ENCODE measurements around the gene GSS. TPM values are rescaled to one million over a fixed set of nuclear protein-coding genes. Genes with fewer than 3 reads are reported as not detected.
A peak's percentile ranks its signal among the peaks of the same experiment; 100 is the strongest.

GSS gene
- total RNA-seq, 1 experiment from 2014 or later: 95.9 TPM

- Histone ChIP-seq H2AFZ (ENCODE audit: low read length) (no peak overlapping the region), H3K27ac (ENCODE audit: low read length) (no peak overlapping the region), H3K9me2 (replicated peaks; ENCODE audit: low read length) (no peaks in the 10 kb centered on the region), H3K27me3 (ENCODE audit: low read length) (no peaks in the 10 kb centered on the region), H3K9ac (ENCODE audit: low read length) (no peak overlapping the region), H4K20me1 (ENCODE audit: low read length) (no peaks in the 10 kb centered on the region), H3K9me3 (ENCODE audit: low read length) (no peaks in the 10 kb centered on the region), H3K79me2 (ENCODE audit: low read length) (no peaks in the 10 kb centered on the region), H3K4me2 (ENCODE audit: low read length) (no peak overlapping the region), H3K4me1 (ENCODE audit: insufficient read depth, low read length) (peaks cover 5% of the 10 kb centered on the region), H3K36me3 (ENCODE audit: low read depth, low read length) (no peaks in the 10 kb centered on the region), H3F3A (ENCODE audit: low read length, unreplicated experiment) (no peaks in the 10 kb centered on the region), H3K4me3 (ENCODE audit: low read length) (no peak overlapping the region)
- TF ChIP-seq EZH2 (IDR thresholded peaks at IDR 0.05; ENCODE audit: low read length, unreplicated experiment) (no peak), CTCF (conservative IDR thresholded peaks at IDR 0.05; ENCODE audit: low read depth, low read length) (peak; percentile 17; the same call in 1 of the 2 replicates)
- ATAC-seq: peak; percentile 73
- no TSS peak for BruUV-seq (replicated peaks)
- intact Hi-C loops (cut with micrococcal nuclease): no loop called here
- peak; percentile 61 for DNase-seq
- POLR2A ChIA-PET (ENCODE audit: unreplicated experiment): interaction anchor here (0.6 kb wide), 1 partner anchor 9 kb away, joined by 4 read pairs; no protein-coding TSS in a partner anchor
- CTCF ChIA-PET: interaction anchor here (1.4 kb wide), 1 partner anchor 111 kb away, joined by 3 read pairs; no protein-coding TSS in a partner anchor
Measured at GRCh38 chr20:34984756-34985261, 29.2 kb upstream of the GSS start.

GRCh38 chr20:34983995-34984735 lies 28.6 kb upstream of the GSS start:
- Histone ChIP-seq H3F3A (ENCODE audit: low read length, unreplicated experiment) (no peaks in the 10 kb centered on the region), H3K79me2 (ENCODE audit: low read length) (no peaks in the 10 kb centered on the region), H3K4me3 (ENCODE audit: low read length) (no peak overlapping the region), H4K20me1 (ENCODE audit: low read length) (no peaks in the 10 kb centered on the region), H3K9ac (ENCODE audit: low read length) (no peak overlapping the region), H3K4me2 (ENCODE audit: low read length) (no peak overlapping the region), H3K27ac (ENCODE audit: low read length) (no peak overlapping the region), H3K36me3 (ENCODE audit: low read depth, low read length) (no peaks in the 10 kb centered on the region), H3K9me3 (ENCODE audit: low read length) (no peaks in the 10 kb centered on the region), H3K27me3 (ENCODE audit: low read length) (no peaks in the 10 kb centered on the region), H2AFZ (ENCODE audit: low read length) (no peak overlapping the region), H3K9me2 (replicated peaks; ENCODE audit: low read length) (no peaks in the 10 kb centered on the region), H3K4me1 (ENCODE audit: insufficient read depth, low read length) (peaks cover 5% of the 10 kb centered on the region)
- ATAC-seq: no peak
- ChIA-PET CTCF (interaction anchor here (0.6 to 1.4 kb wide), 2 partner anchors 110 kb away, joined by 3 to 5 read pairs; no protein-coding TSS in a partner anchor), POLR2A (ENCODE audit: unreplicated experiment) (no interaction called here)
- BruUV-seq (replicated peaks): no TSS peak
- intact Hi-C loops (cut with micrococcal nuclease): no loop called here
- TF ChIP-seq EZH2 (IDR thresholded peaks at IDR 0.05; ENCODE audit: low read length, unreplicated experiment): no peak
- no peak for TF ChIP-seq EZH2phosphoT487 (IDR thresholded peaks at IDR 0.05; ENCODE audit: borderline replicate concordance, low read length)
- no peak for TF ChIP-seq CTCF (conservative IDR thresholded peaks at IDR 0.05; ENCODE audit: low read depth, low read length)
- DNase-seq: no peak
